GM18498 (cell line): ENCODE measurements around the gene RUNX1.
"Not testable (repeated sequence)": the region's sequence is repeated elsewhere in the genome, so short reads cannot be mapped to it uniquely, and the experiment has no call there.

ENCODE experiments used
- ATAC-seq: cut with Tn5 transposase; IDR thresholded peaks from one replicate; pipeline ENCODE4 v1.9.1; 2021; ENCODE audit warnings: mild to moderate bottlenecking, moderate library complexity; ENCODE audit not compliant: unreplicated experiment

The RUNX1 gene

GRCh38 chr21:34817821-34818661 lies 231.1 kb downstream of the RUNX1 start:
- no peak for ATAC-seq

GRCh38 chr21:34815831-34816705 lies 233.0 kb downstream of the RUNX1 start:
- no peak for ATAC-seq

- no peak for ATAC-seq
These were observed 234.6 kb downstream of the RUNX1 start for GRCh38 chr21:34814529-34814951.

DNA sequence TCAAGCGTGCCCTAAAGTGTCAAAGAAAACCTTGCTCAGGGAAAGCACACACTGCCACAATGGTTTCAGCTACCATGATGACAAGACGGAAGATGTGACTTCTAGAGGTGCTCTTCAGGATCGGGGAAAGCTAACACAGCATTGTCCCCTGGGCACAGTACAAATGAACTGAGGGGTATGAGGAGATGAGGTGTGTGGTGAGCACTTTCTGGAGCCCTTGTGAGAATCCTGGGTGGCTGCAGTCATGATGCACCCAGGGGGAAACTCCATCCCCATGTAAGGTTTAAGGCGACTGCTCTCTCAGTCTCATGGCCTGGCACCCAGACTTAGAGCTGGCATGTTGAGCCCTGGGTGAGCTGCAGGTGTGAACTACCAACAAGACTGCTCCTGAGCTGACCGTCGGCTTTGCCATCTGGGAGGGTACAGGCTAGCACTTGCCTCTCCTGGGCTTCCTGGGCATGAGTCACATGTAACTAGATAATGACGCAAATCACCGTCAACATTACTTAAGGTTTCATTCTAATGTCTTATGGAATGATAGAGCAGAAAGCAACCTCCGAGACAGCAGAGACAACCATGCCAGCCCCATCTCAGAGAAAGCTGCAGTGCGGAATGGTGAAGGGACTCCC lies 235.7 kb downstream of the RUNX1 start:
- ATAC-seq = no peak

GRCh38 chr21:34812504-34813265 lies 236.4 kb downstream of the RUNX1 start:
- no peak for ATAC-seq

DNA sequence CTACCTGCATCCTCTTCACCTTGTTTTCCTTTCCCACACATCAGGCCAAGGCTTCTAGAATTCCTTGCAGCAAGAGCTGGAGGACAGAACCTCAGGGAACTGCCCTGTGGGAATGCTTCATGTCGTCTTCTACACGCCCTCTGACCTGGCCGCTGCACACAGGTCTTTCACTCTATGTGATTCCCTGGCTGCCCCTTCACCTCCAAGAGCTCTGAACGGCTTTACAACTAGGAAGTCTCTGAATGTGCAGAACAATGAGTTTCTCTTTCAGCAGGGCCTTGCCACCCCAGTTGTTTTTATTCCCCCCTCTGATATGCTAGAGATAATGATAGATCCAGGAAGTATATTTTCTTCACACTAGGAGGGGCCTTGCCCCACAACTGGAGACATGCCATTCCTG lies 237.7 kb downstream of the RUNX1 start:
- no peak for ATAC-seq

GRCh38 chr21:34810786-34811185 lies 238.3 kb downstream of the RUNX1 start:
- ATAC-seq = no peak

GRCh38 chr21:34809822-34810221 lies 239.3 kb downstream of the RUNX1 start:
- ATAC-seq = no peak

DNA sequence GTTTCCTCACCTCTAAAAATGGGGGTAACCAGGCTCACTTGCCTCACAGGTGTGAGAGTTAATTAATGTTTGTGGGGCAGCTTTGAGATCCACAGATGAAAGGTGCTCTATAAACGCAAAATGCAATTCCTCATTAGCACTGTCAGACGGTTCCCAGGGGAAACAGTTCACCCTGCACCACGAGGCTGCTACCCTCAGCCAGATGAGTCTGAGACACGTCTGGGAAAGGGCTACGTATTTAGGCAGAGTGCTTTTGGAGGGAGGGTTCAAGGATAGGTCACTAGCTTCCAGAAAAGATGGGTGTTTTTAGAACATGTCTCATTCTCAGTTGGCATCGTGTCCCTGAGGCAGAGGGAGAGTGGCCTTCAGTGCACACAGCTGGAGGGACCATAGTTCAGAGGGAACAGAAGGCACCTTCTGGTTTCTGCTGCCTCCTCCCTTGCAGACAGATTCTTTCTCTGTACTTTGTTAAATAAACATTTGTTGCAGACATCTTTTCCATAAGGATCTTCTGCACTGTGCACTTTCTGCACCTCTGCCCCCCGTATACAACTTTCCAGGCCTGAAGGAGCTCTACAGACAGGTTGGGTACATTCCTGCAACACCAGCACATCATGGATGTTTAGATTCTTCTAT lies 240.4 kb downstream of the RUNX1 start:
- no peak for ATAC-seq

- ATAC-seq = no peak
These were observed 241.1 kb downstream of the RUNX1 start for GRCh38 chr21:34807881-34808568.

DNA sequence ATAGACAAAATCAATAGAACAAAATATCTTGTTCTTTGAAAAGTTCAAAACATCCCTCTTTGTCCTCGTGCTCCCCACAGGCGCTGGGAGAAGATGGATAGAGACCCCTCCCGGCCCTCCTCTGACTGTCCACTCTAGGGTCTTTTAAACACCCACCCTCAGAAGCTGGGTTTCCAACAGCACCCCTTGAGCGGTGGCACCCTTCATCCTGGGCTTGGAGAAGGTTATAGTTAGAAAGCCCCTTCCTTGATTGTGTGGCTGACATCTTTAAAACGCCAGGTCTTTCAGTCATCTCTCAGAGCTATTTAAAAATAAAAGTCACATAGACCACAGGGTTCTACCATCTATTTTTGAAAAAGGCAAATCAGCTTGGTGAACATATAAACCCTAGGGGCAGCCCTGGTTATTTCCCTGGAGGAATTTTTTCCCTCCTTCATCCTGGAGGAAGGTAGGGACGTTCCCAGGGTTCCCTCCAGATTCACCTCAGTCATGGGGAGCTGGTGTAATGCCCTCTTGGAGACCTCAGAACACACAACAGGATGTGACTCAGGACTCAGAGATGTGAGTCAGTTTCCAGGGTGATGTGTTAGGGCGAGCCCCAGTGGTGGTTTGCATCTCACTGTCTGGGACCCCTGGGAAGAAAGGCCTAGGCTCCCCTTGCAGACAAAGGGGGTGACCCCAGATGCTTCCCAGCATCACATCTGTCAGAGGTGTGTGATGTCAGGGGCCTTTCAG lies 241.8 kb downstream of the RUNX1 start:
- ATAC-seq = no peak

GRCh38 chr21:34806423-34806822 lies 242.7 kb downstream of the RUNX1 start:
- no peak for ATAC-seq

DNA sequence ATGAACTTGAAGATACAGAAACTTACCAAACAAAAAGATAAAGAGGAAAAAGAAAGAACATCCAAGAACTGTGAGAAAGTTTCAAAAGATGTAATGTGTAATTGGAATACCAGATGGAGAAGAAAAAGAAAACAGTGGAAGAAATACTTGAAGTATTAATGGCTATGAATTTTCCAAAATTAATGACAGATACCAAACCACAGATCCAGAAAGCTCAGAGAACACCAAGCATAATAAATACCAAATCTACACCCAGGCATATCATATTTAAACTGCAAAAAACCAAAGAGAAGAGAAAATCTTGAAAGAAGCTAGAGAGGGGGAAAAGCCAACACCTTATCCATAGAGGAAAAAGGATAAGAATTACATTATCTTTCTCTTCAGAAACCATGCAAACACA lies 243.9 kb downstream of the RUNX1 start:
- no peak for ATAC-seq

DNA sequence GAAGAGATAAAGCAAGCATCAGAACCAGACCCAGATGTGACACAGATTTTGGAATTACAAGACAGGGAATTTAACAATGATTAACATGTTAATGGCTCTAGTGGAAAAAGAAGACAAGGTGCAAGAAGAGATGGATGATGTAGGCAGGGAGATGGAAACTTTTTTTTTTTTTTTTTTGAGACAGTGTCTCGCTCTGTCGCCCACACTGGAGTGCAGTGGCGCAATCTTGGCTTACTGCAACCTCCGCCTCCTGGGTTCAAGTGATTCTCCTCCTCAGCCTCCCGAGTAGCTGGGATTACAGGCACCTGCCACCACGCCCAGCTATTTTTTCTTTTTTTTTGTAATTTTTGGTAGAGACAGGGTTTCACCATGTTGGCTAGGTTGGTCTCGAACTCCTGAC lies 244.5 kb downstream of the RUNX1 start:
- ATAC-seq = not testable (repeated sequence)

- no peak for ATAC-seq
These were observed 245.2 kb downstream of the RUNX1 start for GRCh38 chr21:34803782-34804370.

- no peak for ATAC-seq
These were observed 246.8 kb downstream of the RUNX1 start for GRCh38 chr21:34802180-34802899.

DNA sequence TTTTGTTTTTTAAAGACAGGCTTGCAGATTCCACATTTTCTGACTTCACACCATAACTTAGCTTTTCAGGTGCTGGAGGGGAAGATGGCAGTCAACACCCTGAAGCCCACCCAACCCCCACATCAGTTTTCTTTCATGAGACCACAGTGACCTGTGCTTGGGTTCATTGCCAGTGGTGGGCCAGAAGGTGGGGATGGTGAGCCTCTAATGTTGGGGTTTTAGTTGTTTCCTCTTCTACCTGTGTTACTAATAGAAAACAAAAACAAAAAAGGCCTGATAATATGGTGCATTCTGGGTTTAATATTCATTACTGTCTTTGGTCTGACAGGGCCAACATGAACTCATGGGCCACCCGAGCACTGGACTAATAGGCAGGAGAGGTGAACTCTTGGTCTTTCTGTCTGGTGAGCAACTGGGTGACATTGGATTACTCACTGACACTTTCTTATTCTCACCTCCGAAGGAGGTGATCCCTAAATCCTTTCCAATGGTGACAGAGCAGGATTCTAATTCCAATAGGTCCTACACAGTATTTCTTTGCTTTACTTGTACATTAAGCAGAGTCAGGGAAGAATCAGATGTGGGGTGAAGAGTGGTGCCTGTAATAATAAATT lies 247.5 kb downstream of the RUNX1 start:
- ATAC-seq = no peak
